K562 (cell line): ENCODE results near the gene MTA2. TPM values are rescaled to one million over a fixed set of nuclear protein-coding genes. Genes with fewer than 3 reads are reported as not detected.

ENCODE experiments used
- ARID1B ChIP-seq: fragments of 450-650 bp; IDR thresholded peaks from 2 replicates; pipeline ENCODE4 v1.6.1; 2016; ENCODE audit warnings: antibody characterized with exemption, mild to moderate bottlenecking, inconsistent platforms
- EGR1 ChIP-seq: fragments of 450-650 bp; conservative IDR thresholded peaks from 2 replicates; pipeline ENCODE4 v1.6.1; 2017; ENCODE audit warnings: mild to moderate bottlenecking
- HCFC1 ChIP-seq: IDR thresholded peaks from 2 replicates; pipeline ENCODE4 v1.6.1; 2012; ENCODE audit warnings: low read depth, low read length, improper control_type of control experiment
- MYBL2 ChIP-seq, 2 experiments: fragments of 450-650 bp in 1 of 2; sonication (generic) in 1 of 2; formaldehyde crosslinking in 1 of 2; IDR thresholded peaks; 2 replicates each; pipeline versions ENCODE4 v1.6.1 to v1.8.1; 2017 to 2022; ENCODE audit warnings: borderline replicate concordance in 1 of 2, inconsistent platforms in 1 of 2, low read depth in 1 of 2, mild to moderate bottlenecking in 1 of 2, missing genetic modification reagents in 1 of 2, moderate library complexity in 1 of 2
- NEUROD1 ChIP-seq: fragments of 150-350 bp; IDR thresholded peaks from 2 replicates; pipeline ENCODE4 v1.6.1; 2014; ENCODE audit warnings: borderline replicate concordance, low read length, low read depth; ENCODE audit not compliant: partially characterized antibody
- PML ChIP-seq: IDR thresholded peaks from 2 replicates; pipeline ENCODE4 v1.6.1; 2012; ENCODE audit warnings: low read length, inconsistent platforms
- POLR2AphosphoS2 ChIP-seq: IDR thresholded peaks from 2 replicates; pipeline ENCODE4 v1.6.1; 2012; ENCODE audit warnings: low read length, improper control_type of control experiment
- ZNF12 ChIP-seq: sonication (generic); formaldehyde crosslinking; IDR thresholded peaks from 2 replicates; pipeline ENCODE4 v1.4.0; 2020; ENCODE audit warnings: mild to moderate bottlenecking, missing genetic modification reagents
- ZNF224 ChIP-seq: sonication (generic); formaldehyde crosslinking; IDR thresholded peaks from 2 replicates; pipeline ENCODE4 v1.8.0; 2022; ENCODE audit warnings: mild to moderate bottlenecking, missing genetic modification reagents
- polyA plus RNA-seq, 8 experiments: library from polyadenylated mRNA; depleted of rRNA in 4 of 8; stranded (reverse) in 5 of 8; unstranded in 3 of 8; fragments of >200 nt; fragmentation: Nextera tagmentation in 2 of 8; fragmentation: Illumina TruSeq in 1 of 8; extraction: Ambion mirVana in 2 of 8; extraction: Trizol in 1 of 8; gene quantifications; 2 replicates each; pipeline versions ENCODE4 v1.2.1 to v1.2.3, GENCODE V29; 2011 to 2014; ENCODE audit warnings: inconsistent platforms in 1 of 8, missing spikeins in 1 of 8
- total RNA-seq, 7 experiments: library from RNA; depleted of rRNA in 6 of 7; stranded (reverse); fragments of >200 nt in 6 of 7; fragmentation: Illumina TruSeq in 2 of 7; extraction: Trizol in 2 of 7; gene quantifications; 2 replicates each; pipeline versions ENCODE4 v1.2.1 to v1.2.3, GENCODE V29; 2011 to 2021; ENCODE audit warnings: low replicate concordance in 1 of 7
- TF ChIP-seq, protein P1 (sequence below): sonication (generic); formaldehyde crosslinking; IDR thresholded peaks from 2 replicates; pipeline ENCODE4 v1.8.0; 2022; ENCODE audit warnings: missing genetic modification reagents, mild to moderate bottlenecking, moderate library complexity, borderline replicate concordance
- TF ChIP-seq, protein P2 (sequence below): sonication (generic); formaldehyde crosslinking; IDR thresholded peaks from 2 replicates; pipeline ENCODE4 v1.8.1; 2023; ENCODE audit warnings: mild to moderate bottlenecking, missing genetic modification reagents, moderate library complexity
- TF ChIP-seq, protein P3 (sequence below), 2 experiments: fragments of 450-650 bp in 1 of 2; sonication (generic) in 1 of 2; formaldehyde crosslinking in 1 of 2; IDR thresholded peaks; 2 replicates each; pipeline versions ENCODE4 v1.7.1 to v1.9.0; 2016 to 2022; ENCODE audit warnings: inconsistent platforms in 1 of 2, mild to moderate bottlenecking in 1 of 2, missing genetic modification reagents in 1 of 2
- TF ChIP-seq, protein P4 (sequence below), 2 experiments: fragments of 450-650 bp; conservative IDR thresholded peaks; 2 replicates each; pipeline ENCODE4 v1.6.1; 2017; ENCODE audit warnings: mild to moderate bottlenecking in 2 of 2, moderate library complexity in 2 of 2

The MTA2 gene
- total and polyA plus RNA-seq, 9 of the 15 experiments (the other 6 are each of a cell fraction or from before 2014, with no cell fraction given), result 6.2 to 220 (median 172) TPM

DNA sequence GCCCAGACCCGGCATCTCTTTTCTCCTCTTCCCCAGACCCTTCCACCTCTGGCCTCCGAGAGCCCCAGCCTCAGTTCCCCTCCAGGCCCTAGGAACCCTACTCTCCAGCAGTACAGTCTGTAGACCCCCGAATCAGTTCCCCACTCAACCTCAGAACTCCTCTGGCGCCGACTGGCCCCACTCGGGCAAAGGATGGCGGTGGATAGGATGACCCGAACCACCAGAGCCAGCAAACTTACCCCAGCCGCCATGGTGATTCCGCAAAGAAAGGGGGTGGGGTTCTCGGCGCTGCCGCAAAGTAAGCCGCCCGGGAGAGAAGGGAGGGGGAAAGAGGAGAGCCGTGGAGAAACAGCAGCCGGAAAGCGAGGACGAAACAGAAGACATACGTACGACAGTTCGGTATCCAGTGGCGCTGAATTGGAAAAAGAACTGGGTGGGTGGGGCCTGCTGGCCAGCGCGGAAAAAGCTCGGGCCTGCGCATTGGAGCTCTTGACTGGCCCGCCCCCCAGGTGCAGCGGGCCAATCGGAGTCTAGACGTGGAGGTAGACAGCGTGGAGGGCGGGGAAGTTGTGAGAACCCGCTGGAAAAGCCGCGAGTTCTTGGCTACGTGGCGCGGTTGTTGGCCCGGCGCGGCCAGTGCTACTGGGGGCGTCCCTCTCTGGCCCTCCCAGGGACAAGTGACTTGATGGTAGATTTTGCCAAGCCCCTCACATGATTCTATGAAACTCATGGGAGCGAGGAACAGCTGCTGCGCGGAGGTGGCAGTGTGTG is 27.9 kb downstream of the MTA2 start, which contains the start of gene EEF1G (continued):
- TF ChIP-seq PML, result peak; percentile 80
- peak; percentile 49; the same call in 1 of the 2 replicates for TF ChIP-seq ZNF224 (CRISPR knock-in tag)
- TF ChIP-seq, protein P1, sequence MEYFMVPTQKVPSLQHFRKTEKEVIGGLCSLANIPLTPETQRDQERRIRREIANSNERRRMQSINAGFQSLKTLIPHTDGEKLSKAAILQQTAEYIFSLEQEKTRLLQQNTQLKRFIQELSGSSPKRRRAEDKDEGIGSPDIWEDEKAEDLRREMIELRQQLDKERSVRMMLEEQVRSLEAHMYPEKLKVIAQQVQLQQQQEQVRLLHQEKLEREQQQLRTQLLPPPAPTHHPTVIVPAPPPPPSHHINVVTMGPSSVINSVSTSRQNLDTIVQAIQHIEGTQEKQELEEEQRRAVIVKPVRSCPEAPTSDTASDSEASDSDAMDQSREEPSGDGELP (CRISPR knock-in tag), result peak; percentile 82
- TF ChIP-seq EGR1, result peak; percentile 25
- peak; percentile 16 for TF ChIP-seq NEUROD1
- peak; percentile 91 for TF ChIP-seq POLR2AphosphoS2
- TF ChIP-seq, protein P2, sequence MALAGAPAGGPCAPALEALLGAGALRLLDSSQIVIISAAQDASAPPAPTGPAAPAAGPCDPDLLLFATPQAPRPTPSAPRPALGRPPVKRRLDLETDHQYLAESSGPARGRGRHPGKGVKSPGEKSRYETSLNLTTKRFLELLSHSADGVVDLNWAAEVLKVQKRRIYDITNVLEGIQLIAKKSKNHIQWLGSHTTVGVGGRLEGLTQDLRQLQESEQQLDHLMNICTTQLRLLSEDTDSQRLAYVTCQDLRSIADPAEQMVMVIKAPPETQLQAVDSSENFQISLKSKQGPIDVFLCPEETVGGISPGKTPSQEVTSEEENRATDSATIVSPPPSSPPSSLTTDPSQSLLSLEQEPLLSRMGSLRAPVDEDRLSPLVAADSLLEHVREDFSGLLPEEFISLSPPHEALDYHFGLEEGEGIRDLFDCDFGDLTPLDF, result 0 out of 2 replicates have a peak, but pooled peaks have one; percentile 34
- no peak for TF ChIP-seq MYBL2 (IDR thresholded peaks at IDR 0.05; ENCODE audit: low read depth)
- TF ChIP-seq MYBL2 (CRISPR knock-in tag; IDR thresholded peaks at IDR 0.05; ENCODE audit: borderline replicate concordance), result no peak
- peak; percentile 27; the same call in 1 of the 2 replicates for TF ChIP-seq ARID1B
- no peak for TF ChIP-seq ZNF12
- TF ChIP-seq, protein P3, sequence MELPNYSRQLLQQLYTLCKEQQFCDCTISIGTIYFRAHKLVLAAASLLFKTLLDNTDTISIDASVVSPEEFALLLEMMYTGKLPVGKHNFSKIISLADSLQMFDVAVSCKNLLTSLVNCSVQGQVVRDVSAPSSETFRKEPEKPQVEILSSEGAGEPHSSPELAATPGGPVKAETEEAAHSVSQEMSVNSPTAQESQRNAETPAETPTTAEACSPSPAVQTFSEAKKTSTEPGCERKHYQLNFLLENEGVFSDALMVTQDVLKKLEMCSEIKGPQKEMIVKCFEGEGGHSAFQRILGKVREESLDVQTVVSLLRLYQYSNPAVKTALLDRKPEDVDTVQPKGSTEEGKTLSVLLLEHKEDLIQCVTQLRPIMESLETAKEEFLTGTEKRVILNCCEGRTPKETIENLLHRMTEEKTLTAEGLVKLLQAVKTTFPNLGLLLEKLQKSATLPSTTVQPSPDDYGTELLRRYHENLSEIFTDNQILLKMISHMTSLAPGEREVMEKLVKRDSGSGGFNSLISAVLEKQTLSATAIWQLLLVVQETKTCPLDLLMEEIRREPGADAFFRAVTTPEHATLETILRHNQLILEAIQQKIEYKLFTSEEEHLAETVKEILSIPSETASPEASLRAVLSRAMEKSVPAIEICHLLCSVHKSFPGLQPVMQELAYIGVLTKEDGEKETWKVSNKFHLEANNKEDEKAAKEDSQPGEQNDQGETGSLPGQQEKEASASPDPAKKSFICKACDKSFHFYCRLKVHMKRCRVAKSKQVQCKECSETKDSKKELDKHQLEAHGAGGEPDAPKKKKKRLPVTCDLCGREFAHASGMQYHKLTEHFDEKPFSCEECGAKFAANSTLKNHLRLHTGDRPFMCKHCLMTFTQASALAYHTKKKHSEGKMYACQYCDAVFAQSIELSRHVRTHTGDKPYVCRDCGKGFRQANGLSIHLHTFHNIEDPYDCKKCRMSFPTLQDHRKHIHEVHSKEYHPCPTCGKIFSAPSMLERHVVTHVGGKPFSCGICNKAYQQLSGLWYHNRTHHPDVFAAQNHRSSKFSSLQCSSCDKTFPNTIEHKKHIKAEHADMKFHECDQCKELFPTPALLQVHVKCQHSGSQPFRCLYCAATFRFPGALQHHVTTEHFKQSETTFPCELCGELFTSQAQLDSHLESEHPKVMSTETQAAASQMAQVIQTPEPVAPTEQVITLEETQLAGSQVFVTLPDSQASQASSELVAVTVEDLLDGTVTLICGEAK (IDR thresholded peaks at IDR 0.05), result peak; percentile 14; the same call in 1 of the 2 replicates
- TF ChIP-seq, protein P3 (CRISPR knock-in tag; IDR thresholded peaks at IDR 0.05), result no peak
- TF ChIP-seq, protein P4, sequence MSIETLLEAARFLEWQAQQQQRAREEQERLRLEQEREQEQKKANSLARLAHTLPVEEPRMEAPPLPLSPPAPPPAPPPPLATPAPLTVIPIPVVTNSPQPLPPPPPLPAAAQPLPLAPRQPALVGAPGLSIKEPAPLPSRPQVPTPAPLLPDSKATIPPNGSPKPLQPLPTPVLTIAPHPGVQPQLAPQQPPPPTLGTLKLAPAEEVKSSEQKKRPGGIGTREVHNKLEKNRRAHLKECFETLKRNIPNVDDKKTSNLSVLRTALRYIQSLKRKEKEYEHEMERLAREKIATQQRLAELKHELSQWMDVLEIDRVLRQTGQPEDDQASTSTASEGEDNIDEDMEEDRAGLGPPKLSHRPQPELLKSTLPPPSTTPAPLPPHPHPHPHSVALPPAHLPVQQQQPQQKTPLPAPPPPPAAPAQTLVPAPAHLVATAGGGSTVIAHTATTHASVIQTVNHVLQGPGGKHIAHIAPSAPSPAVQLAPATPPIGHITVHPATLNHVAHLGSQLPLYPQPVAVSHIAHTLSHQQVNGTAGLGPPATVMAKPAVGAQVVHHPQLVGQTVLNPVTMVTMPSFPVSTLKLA (conservative IDR thresholded peaks at IDR 0.05), result peak; percentile 56 to 62
- TF ChIP-seq HCFC1, result peak; percentile 7
